Suppressor macrophage (primary cell): ENCODE data around the gene NEURL4.

ENCODE experiments used
- DNase-seq, 4 experiments: peaks; one replicate each; pipeline ENCODE4 v3.0.0-alpha.2; 2020 to 2022

The NEURL4 gene

DNA sequence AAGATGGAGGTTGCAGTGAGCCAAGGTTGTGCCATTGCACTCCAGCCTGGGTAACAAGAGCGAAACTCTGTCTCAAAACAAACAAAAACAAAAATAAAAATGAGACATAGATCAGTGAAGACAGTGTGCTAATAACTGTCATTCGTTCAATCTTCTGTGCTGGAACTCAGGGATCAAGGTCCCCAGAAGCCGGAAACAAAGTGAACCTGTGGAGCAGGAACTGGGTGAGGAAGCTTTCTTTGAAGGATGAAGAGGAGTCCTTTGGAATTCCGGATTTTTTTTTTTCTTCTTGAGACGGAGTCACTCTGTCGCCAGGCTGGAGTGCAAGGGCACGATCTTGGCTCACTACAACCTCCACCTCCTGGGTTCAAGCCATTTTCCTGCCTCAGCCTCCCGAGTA is 49.7 kb downstream of the NEURL4 start:
- no peak for DNase-seq

DNA sequence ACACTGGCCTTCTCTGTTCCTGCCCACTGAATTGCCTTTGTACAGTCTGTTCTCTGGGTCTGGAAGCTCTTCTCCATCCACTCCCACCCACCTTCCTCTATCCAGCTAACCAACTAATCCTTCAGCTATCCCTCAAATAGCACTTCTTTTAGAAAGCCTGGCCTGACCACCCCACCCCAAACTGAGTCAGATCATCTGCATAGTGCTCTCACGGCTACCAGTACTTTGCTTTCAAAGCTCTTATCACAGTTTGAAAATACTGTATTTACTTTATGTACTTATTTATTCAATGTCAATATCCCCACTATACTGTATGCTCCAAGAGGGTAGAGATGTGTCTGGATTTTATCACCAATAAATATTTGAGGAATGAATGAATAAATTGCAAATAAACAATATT is 62.4 kb downstream of the NEURL4 start:
- DNase-seq: no peak
